Sigmoid colon (tissue), 4 donors: Measurements from ENCODE around the gene SPATA31C2.

Experiments
- POLR2A ChIP-seq, 2 donors: fragments of 450-650 bp; IDR thresholded peaks; one replicate each; pipeline ENCODE4 v1.6.1; 2016; ENCODE audit warnings: antibody characterized with exemption in 2 of 2, mild to moderate bottlenecking in 2 of 2, moderate library complexity in 2 of 2
- POLR2AphosphoS5 ChIP-seq, 4 donors: sonication (generic); formaldehyde crosslinking; IDR thresholded peaks; one replicate each; pipeline ENCODE4 v1.6.1; 2017; ENCODE audit warnings: antibody characterized with exemption in 4 of 4
- TF ChIP-seq, protein P1 (sequence below), 4 experiments: fragments of 450-650 bp in 3 of 4; fragments of 200-600 bp in 1 of 4; IDR thresholded peaks; one replicate each; pipeline ENCODE4 v1.5.1; 2016 to 2019; ENCODE audit warnings: antibody characterized with exemption in 4 of 4, mild to moderate bottlenecking in 3 of 4, moderate library complexity in 2 of 4

DNA sequence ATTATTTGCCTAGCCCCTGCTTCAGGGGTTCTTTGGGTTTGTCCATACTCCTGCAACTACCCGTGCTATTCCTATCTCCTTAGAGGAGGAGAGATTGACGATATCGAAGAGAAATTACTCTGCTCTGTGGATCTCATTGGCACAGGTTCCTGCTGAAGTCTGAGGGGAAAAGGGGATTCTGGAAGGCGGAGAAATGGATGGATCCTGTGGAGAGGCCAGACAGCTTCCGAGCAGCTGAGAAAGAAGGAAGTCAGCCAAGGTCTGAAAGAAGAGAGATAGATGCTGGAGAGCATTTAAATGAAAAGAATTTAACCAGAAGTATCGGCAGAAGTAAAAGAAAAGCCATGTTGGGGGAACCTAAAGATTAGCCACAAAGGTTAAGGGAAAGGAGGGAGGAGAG is 40.4 kb upstream of the SPATA31C2 start:
- TF ChIP-seq, protein P1, sequence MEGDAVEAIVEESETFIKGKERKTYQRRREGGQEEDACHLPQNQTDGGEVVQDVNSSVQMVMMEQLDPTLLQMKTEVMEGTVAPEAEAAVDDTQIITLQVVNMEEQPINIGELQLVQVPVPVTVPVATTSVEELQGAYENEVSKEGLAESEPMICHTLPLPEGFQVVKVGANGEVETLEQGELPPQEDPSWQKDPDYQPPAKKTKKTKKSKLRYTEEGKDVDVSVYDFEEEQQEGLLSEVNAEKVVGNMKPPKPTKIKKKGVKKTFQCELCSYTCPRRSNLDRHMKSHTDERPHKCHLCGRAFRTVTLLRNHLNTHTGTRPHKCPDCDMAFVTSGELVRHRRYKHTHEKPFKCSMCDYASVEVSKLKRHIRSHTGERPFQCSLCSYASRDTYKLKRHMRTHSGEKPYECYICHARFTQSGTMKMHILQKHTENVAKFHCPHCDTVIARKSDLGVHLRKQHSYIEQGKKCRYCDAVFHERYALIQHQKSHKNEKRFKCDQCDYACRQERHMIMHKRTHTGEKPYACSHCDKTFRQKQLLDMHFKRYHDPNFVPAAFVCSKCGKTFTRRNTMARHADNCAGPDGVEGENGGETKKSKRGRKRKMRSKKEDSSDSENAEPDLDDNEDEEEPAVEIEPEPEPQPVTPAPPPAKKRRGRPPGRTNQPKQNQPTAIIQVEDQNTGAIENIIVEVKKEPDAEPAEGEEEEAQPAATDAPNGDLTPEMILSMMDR (IDR thresholded peaks at IDR 0.05) = no peak
- no peak for TF ChIP-seq POLR2A (IDR thresholded peaks at IDR 0.05)
- TF ChIP-seq POLR2AphosphoS5 (IDR thresholded peaks at IDR 0.05) = no peak
